ENCODE results near the gene NNMT.

GRCh38 chr11:114259551-114259983 is 36.6 kb upstream of the NNMT start:
- no peak for TF ChIP-seq EZH2 (IDR thresholded peaks at IDR 0.05; ENCODE audit: low read length)
- TF ChIP-seq, protein P1, sequence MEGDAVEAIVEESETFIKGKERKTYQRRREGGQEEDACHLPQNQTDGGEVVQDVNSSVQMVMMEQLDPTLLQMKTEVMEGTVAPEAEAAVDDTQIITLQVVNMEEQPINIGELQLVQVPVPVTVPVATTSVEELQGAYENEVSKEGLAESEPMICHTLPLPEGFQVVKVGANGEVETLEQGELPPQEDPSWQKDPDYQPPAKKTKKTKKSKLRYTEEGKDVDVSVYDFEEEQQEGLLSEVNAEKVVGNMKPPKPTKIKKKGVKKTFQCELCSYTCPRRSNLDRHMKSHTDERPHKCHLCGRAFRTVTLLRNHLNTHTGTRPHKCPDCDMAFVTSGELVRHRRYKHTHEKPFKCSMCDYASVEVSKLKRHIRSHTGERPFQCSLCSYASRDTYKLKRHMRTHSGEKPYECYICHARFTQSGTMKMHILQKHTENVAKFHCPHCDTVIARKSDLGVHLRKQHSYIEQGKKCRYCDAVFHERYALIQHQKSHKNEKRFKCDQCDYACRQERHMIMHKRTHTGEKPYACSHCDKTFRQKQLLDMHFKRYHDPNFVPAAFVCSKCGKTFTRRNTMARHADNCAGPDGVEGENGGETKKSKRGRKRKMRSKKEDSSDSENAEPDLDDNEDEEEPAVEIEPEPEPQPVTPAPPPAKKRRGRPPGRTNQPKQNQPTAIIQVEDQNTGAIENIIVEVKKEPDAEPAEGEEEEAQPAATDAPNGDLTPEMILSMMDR (optimal IDR thresholded peaks at IDR 0.05 in 1 of 3, IDR thresholded peaks at IDR 0.05 in 1 of 3, conservative IDR thresholded peaks at IDR 0.05 in 1 of 3; ENCODE audit: extremely low read depth in 1 of 3, insufficient read depth in 2 of 3, low read length in 3 of 3), result no peak

Data from keratinocyte (primary cell).